Activated naive CD4-positive, alpha-beta T cell treated with anti-CD3 and anti-CD28 coated beads, Interleukin-2, amount 10 ng/mL, durations not matched to agents 7 days and 5 days (primary cell): ENCODE results near the gene GABARAPL1.
"Not testable (repeated sequence)": the region's sequence is repeated elsewhere in the genome, so short reads cannot be mapped to it uniquely, and the experiment has no call there.

Experiments used
- CTCF ChIA-PET: fragments of 350-600 bp; sonication (Branson Sonifier 250); formaldehyde crosslinking; loops from one replicate; lab custom pipeline; 2021; ENCODE audit warnings: antibody characterized with exemption; lab: Charles Lee
- DNase-seq: peaks from one replicate; pipeline ENCODE4 v3.0.0-alpha.2; 2020
- H3K27ac Mint-ChIP-seq: one replicate; pipeline ENCODE4 v1.8.0; 2021; ENCODE audit warnings: mild to moderate bottlenecking, moderate library complexity, mixed read lengths
- H3K27me3 Mint-ChIP-seq: one replicate; pipeline ENCODE4 v1.8.0; 2021; ENCODE audit warnings: mild to moderate bottlenecking, mixed read lengths
- H3K36me3 Mint-ChIP-seq: one replicate; pipeline ENCODE4 v1.8.0; 2021; ENCODE audit warnings: mixed read lengths
- H3K4me1 Mint-ChIP-seq: one replicate; pipeline ENCODE4 v1.8.0; 2021; ENCODE audit warnings: mixed read lengths
- H3K4me3 Mint-ChIP-seq: one replicate; pipeline ENCODE4 v1.8.0; 2021; ENCODE audit warnings: mild to moderate bottlenecking, moderate library complexity, mixed read lengths
- H3K9me3 Mint-ChIP-seq: one replicate; pipeline ENCODE4 v1.8.0; 2021; ENCODE audit warnings: mixed read lengths

GABARAPL1 gene

DNA sequence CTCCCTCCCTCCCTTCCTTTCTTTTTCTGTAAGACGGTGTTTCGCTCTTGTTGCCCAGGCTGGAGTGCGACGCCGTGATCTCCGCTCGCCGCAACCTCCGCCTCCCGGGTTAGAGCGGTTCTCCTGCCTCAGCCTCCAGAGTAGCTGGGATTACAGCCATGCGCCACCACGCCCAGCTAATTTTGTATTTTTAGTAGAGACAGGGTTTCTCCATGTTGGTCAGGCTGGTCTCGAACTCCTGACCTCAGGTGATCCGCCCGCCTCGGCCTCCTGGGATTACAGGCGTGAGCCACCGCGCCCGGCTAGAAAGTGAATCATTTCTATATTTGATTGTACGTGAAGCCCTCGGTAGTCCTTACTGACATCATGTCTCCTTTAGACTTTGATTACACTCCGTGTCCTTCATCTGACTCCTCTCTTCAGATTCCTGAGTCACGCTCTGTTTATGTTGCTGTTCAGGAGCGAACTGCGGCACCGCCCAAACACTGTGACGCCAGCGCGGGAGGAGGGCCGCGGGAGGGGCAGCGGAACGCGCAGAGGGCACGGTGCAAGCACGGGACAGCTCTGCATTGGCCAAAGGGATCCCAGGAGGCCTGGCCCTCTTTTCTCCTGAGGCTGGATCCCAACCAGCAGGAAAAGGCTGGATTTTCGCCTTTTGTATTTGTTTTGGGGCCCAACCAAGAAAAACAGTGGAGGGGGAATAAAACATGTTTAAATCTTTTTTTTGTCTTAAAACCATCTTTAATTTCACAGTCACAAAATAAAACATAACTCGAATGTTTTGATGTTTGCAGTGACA lies 538 bp upstream of the GABARAPL1 start:
- CTCF ChIA-PET = no interaction called here
- H3K36me3 Mint-ChIP-seq = no peaks in the 10 kb centered on the region

DNA sequence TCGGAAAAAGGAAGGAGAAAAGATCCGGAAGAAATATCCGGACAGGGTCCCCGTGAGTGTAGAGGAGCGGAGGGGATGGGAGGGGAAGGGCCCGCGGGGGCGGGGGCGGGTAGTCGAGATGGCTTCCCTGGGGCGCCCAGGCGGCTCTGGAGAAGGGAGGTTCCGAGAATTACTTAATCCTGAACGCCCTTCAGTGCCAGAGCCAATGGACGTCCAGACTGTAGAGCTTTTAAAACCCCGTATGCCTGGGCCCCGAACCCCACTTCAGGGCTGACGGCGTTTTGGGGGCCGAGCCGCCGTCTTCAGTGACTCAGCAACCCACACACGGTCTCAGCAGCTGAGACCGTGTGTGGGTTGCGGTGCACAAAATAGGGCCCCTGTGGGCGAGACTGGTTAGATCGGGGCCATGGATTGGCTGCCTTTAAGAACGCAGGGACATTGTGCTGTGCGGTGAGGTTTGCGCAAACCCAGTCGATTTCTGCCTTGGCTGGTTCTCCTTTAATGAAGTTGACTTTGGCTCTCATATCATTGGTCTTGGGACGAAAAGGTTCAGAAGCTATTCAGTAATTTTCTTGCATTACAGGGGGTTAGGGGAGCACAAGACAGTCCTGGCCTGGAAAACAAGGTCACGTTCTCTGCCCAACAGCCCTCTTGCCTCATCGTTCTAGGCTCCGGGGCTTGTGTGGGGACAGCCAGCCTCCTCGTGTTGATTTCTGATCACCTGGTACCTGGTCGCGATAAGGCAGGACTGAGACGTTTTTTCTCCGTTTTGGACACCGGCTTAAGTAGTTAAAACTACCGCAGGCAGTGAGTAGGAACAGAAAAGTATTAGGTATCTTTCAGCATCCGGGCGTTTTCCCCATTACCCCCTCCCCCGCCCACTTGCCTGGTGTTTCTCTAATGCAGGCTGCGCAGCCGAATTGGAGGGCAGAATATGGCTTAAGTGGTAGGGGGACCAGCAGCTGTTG lies 775 bp downstream of the GABARAPL1 start:
- Mint-ChIP-seq H3K27ac (peak overlapping the region; percentile 93), H3K27me3 (peaks cover 15% of the 10 kb centered on the region)

More for the DNA sequence above, 538 bp upstream of the GABARAPL1 start:
- DNase-seq = peak; percentile 90
- Mint-ChIP-seq H3K9me3 (no peaks in the 10 kb centered on the region), H3K4me3 (peak overlapping the region; percentile 95), H3K27me3 (peaks cover 24% of the 10 kb centered on the region), H3K27ac (peak overlapping the region; percentile 93), H3K4me1 (peaks cover 37% of the 10 kb centered on the region)

DNA sequence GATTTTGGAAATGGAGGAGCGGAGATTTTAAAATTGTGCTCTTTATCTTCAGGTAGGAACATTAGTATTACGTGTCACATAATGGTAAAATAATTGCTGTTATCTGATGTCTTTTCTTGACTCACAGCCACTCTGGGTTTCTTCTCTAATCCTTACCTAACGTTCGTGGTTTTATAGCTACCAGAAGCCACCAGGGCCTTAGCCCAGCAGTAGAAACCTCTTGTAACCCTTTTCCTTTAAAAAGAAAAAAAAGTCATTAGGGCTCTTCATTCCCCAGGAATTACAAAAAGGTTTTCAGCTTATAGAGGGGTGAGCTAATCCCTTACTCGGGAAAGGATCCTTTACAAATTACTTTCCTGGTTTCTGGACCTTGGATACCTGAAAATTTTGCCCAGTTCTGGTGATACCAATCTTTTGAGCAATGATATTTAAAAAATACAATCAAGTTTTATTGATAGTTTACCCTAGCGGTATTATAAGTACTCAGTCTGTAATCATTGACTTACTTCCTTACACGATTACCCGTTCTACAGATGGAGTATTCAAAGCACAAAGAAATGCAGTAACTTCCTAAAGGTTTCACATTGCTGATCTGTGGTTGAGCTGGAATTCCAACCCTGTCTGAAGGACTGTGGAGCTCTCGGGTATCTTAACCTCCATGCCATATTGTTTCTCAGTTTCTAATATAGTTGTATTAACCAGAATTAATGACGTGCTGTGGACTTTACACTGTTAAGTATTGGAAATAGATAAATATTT lies 1.6 kb downstream of the GABARAPL1 start:
- Mint-ChIP-seq H3K4me3 (peak overlapping the region; percentile 95), H3K4me1 (peaks cover 37% of the 10 kb centered on the region), H3K9me3 (no peaks in the 10 kb centered on the region), H3K27ac (peak overlapping the region; percentile 93), H3K27me3 (peaks cover 15% of the 10 kb centered on the region), H3K36me3 (no peaks in the 10 kb centered on the region)
- DNase-seq = no peak
- CTCF ChIA-PET = no interaction called here

More for the DNA sequence above, 775 bp downstream of the GABARAPL1 start:
- H3K9me3 Mint-ChIP-seq = no peaks in the 10 kb centered on the region
- H3K4me1 Mint-ChIP-seq = peaks cover 37% of the 10 kb centered on the region
- CTCF ChIA-PET = no interaction called here
- H3K4me3 Mint-ChIP-seq = peak overlapping the region; percentile 95
- H3K36me3 Mint-ChIP-seq = no peaks in the 10 kb centered on the region
- DNase-seq = peak; percentile 72

DNA sequence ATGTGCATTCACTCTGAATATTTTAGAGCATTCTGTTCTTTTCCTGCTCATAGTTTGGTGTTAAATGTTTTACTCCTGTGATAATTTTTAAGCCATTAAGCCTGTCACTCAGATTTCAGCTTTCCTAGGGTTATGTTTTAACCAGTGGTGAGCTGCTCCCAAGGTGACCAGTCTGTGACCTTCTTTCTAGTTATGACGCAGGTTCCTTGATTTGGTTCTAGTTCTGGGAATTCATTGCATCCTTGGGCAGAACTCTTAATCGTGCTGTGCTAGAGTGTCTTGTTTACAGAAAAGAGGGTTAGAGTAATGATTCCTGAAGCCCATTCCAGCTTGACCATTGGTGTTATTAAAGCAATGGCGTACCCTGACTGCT lies 2.2 kb downstream of the GABARAPL1 start:
- DNase-seq = no peak
- Mint-ChIP-seq H3K4me1 (peaks cover 37% of the 10 kb centered on the region), H3K9me3 (no peaks in the 10 kb centered on the region), H3K4me3 (peak overlapping the region; percentile 45), H3K27me3 (peaks cover 15% of the 10 kb centered on the region), H3K36me3 (no peaks in the 10 kb centered on the region), H3K27ac (no peak overlapping the region)
- CTCF ChIA-PET = no interaction called here

DNA sequence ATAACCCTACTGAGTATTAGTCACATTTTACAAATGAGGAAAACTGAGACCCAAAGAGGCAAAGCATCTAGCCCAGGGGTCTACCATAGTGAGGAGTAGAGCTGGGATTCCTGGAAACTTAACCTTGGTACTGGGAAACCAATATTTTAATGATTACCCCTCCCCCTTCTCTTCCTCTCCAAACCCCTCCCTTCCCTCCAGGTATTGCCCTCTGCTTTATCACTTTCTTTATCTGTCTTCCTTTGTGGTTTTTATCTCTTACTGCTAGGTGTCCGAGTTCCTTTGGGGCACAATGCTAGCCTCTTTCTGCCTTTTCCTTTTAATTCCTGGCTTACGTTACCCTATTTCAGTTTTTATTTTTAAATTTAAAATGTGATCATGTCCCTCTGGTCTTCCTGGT lies 2.8 kb downstream of the GABARAPL1 start:
- CTCF ChIA-PET = no interaction called here
- H3K27me3 Mint-ChIP-seq = peaks cover 11% of the 10 kb centered on the region
- DNase-seq = no peak
- H3K27ac Mint-ChIP-seq = no peak overlapping the region
- H3K4me1 Mint-ChIP-seq = peaks cover 37% of the 10 kb centered on the region
- H3K4me3 Mint-ChIP-seq = peak overlapping the region; percentile 15
- no peaks in the 10 kb centered on the region for H3K9me3 Mint-ChIP-seq
- H3K36me3 Mint-ChIP-seq = peaks cover 2% of the 10 kb centered on the region

DNA sequence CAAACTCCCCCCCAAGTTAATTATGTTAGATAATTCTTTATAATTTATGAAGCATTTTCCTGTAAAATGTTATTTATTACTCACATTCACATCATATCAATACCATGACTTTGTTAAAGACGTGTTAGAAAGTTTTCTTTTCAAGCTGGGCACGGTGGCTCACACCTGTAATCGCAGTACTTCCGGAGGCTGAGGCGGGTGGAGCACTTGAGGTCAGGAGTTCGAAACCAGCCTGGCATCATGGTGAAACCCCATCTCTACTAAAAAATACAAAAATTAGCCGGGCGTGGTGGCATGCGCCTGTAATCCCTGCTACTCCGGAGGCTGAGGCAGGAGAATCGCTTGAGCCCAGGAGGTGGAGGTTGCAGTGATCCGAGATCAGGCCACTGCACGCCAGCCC lies 3.3 kb downstream of the GABARAPL1 start:
- Mint-ChIP-seq H3K4me1 (peaks cover 37% of the 10 kb centered on the region), H3K27me3 (peaks cover 11% of the 10 kb centered on the region)
- H3K4me3 Mint-ChIP-seq, DNase-seq, CTCF ChIA-PET, H3K27ac Mint-ChIP-seq, H3K36me3 Mint-ChIP-seq, H3K9me3 Mint-ChIP-seq: not testable (repeated sequence)

DNA sequence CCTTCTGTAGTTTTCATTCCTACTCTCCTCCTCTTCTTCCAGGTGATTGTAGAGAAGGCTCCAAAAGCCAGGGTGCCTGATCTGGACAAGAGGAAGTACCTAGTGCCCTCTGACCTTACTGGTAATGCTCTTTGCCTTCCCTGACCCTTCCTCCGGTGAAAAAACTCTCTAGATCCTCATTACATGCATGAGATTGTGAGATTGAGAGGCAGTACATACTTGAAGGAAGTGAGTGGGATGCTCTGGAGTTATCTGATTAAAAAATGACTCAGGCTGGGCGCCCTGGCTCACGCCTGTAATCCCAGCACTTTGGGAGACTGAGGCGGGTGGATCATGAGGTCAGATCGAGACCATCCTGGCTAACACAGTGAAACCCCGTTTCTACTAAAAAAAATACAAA lies 5.3 kb downstream of the GABARAPL1 start:
- H3K4me3 Mint-ChIP-seq = no peak overlapping the region
- no peak for DNase-seq
- H3K4me1 Mint-ChIP-seq = peaks cover 29% of the 10 kb centered on the region
- peaks cover 8% of the 10 kb centered on the region for H3K27me3 Mint-ChIP-seq
- CTCF ChIA-PET = no interaction called here
- H3K36me3 Mint-ChIP-seq = peaks cover 14% of the 10 kb centered on the region
- no peaks in the 10 kb centered on the region for H3K9me3 Mint-ChIP-seq
- no peak overlapping the region for H3K27ac Mint-ChIP-seq

DNA sequence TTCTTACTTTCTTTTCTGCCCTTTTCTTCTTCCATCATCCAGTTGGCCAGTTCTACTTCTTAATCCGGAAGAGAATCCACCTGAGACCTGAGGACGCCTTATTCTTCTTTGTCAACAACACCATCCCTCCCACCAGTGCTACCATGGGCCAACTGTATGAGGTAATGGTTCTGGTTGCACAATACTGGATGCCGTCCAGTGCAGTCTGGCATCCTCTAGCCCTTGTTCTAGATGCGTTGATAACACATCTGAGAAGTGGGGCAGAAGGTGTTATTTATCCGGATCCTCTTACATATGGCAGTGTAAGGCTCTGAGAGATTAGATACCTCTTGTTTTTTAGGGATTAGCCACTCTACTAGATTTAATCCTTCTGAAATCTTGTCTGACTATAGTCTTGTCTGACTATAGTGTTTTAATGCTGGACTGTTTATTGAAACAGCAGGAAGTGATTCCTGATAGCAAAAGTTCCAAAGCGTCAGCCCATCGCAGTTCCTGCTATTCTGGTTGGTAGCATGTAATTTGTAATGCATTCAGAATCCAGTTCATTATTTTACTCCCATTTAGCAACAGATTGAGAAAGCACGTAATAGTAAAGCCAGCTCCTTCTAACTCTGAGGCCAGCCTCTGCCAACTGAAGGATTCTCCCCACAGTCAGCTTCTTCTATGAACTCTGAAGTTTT lies 7.9 kb downstream of the GABARAPL1 start:
- H3K27ac Mint-ChIP-seq = no peak overlapping the region
- CTCF ChIA-PET = no interaction called here
- H3K27me3 Mint-ChIP-seq = no peaks in the 10 kb centered on the region
- H3K36me3 Mint-ChIP-seq = peaks cover 19% of the 10 kb centered on the region
- H3K4me3 Mint-ChIP-seq = no peak overlapping the region
- DNase-seq = no peak
- H3K4me1 Mint-ChIP-seq = peaks cover 16% of the 10 kb centered on the region
- H3K9me3 Mint-ChIP-seq = no peaks in the 10 kb centered on the region

DNA sequence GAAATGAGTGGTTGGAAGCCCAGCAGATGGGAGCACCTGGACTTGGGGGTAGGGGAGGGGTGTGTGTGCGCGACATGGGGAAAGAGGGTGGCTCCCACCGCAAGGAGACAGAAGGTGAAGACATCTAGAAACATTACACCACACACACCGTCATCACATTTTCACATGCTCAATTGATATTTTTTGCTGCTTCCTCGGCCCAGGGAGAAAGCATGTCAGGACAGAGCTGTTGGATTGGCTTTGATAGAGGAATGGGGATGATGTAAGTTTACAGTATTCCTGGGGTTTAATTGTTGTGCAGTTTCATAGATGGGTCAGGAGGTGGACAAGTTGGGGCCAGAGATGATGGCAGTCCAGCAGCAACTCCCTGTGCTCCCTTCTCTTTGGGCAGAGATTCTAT lies 9.2 kb downstream of the GABARAPL1 start:
- no peaks in the 10 kb centered on the region for H3K9me3 Mint-ChIP-seq
- no peak overlapping the region for H3K4me3 Mint-ChIP-seq
- peaks cover 23% of the 10 kb centered on the region for H3K36me3 Mint-ChIP-seq
- CTCF ChIA-PET = no interaction called here
- H3K27me3 Mint-ChIP-seq = no peaks in the 10 kb centered on the region
- peaks cover 9% of the 10 kb centered on the region for H3K4me1 Mint-ChIP-seq
- DNase-seq = no peak
- H3K27ac Mint-ChIP-seq = no peak overlapping the region

DNA sequence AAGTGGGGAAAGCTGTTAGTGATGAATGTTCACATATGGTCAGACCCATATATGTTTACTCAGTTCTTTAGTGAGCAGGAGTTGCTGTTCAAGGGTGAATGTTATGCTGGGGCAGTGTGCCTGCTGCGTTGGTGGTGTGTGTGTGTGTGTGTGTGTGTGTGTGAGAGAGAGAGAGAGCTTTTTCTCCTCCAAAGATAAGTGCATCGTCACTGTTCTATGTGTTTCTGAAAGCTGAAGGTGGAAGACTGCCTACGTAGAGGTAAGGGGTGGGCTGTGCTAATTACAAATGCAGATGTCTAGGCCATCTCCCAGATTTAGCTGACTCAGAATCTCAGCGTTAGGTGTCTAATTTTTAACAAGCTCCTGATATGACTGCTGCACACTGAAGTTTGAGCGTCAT lies 10.5 kb downstream of the GABARAPL1 start:
- DNase-seq = no peak
- Mint-ChIP-seq H3K4me1 (peaks cover 14% of the 10 kb centered on the region), H3K27me3 (no peaks in the 10 kb centered on the region), H3K27ac (no peak overlapping the region), H3K36me3 (peaks cover 23% of the 10 kb centered on the region), H3K9me3 (no peaks in the 10 kb centered on the region), H3K4me3 (no peak overlapping the region)
- CTCF ChIA-PET = no interaction called here

DNA sequence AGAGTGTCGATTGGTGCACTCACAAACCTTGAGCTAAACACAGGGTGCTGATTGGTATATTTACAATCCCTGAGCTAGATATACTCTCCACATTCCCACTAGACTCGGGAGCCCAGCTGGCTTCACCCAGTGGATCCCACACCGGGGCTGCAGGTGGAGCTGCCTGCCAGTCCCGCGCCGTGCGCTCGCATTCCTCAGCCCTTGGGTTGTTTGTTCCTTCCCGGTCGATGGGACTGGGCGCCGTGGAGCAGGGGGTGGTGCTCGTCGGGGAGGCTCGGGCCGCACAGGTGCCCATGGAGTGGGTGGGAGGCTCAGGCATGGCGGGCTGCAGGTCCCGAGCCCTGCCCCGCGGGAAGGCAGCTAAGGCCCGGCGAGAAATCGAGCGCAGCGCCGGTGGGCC lies 12.7 kb downstream of the GABARAPL1 start:
- peaks cover 14% of the 10 kb centered on the region for H3K4me1 Mint-ChIP-seq
- not testable (repeated sequence) for DNase-seq

DNA sequence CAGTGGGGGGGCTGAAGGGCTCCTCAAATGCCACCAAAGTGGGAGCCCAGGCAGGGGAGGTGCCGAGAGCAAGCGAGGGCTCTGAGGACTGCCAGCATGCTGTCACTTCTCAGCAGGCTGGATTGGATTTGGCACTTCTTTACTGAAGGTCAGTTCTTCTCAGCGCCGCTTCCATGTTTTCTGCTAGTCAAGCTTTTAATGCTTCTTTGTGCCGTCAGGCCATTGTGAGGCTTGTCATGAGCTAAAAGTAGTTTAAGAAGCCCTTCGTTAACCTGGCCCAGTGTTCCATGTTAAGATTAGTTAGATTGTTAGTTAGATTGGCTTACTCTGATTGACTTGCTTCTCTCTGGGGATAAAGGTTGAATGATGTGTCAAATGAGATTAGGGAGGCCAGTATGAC lies 13.4 kb downstream of the GABARAPL1 start:
- Mint-ChIP-seq H3K27ac (no peak overlapping the region), H3K9me3 (no peaks in the 10 kb centered on the region), H3K27me3 (no peaks in the 10 kb centered on the region), H3K36me3 (peaks cover 20% of the 10 kb centered on the region), H3K4me1 (peaks cover 14% of the 10 kb centered on the region), H3K4me3 (no peak overlapping the region)
- CTCF ChIA-PET = no interaction called here
- no peak for DNase-seq

More for the DNA sequence above, 12.7 kb downstream of the GABARAPL1 start:
- H3K9me3 Mint-ChIP-seq, H3K4me3 Mint-ChIP-seq, H3K27me3 Mint-ChIP-seq, H3K27ac Mint-ChIP-seq: not testable (repeated sequence)
- CTCF ChIA-PET = interaction anchor here (1.5 kb wide), 1 partner anchor 10 kb away, joined by 4 read pairs; no protein-coding TSS in a partner anchor
- H3K36me3 Mint-ChIP-seq = peaks cover 21% of the 10 kb centered on the region

DNA sequence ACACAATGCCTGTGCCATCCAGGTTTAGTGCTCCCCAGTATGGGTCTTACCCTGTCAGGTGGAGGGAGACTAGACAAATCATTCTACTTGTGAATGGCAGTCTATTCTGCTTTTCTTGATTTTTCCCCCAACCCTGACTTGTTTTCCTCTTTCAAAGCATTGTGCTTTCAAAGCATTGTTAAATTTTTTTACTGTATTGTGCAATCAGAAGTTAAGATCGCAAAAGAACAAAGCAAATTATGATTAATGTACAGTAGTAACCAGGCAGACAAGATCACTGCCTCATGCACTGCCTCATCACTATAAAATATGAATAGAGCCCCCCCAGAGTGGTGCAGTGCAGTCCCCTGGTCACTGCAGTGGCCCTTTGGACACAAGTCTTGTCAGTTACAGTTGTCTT lies 14.1 kb downstream of the GABARAPL1 start:
- peaks cover 15% of the 10 kb centered on the region for H3K36me3 Mint-ChIP-seq
- no peaks in the 10 kb centered on the region for H3K9me3 Mint-ChIP-seq
- CTCF ChIA-PET = no interaction called here
- H3K27ac Mint-ChIP-seq = no peak overlapping the region
- DNase-seq = no peak
- no peaks in the 10 kb centered on the region for H3K27me3 Mint-ChIP-seq
- H3K4me1 Mint-ChIP-seq = peaks cover 14% of the 10 kb centered on the region
- no peak overlapping the region for H3K4me3 Mint-ChIP-seq
